Epithelial cell of proximal tubule (primary cell): ENCODE data around the gene ASH1L. TPM values are rescaled to one million over a fixed set of nuclear protein-coding genes. Genes with fewer than 3 reads are reported as not detected.

Source experiments
- DNase-seq: peaks from one replicate; pipeline ENCODE4 v3.0.0-alpha.2; 2011; ENCODE audit warnings: low read depth
- H3K4me3 ChIP-seq: 2 replicates; pipeline ENCODE4 v1.5.1; 2011; ENCODE audit warnings: low read depth, mild to moderate bottlenecking, low read length
- CTCF ChIP-seq: conservative IDR thresholded peaks from 2 replicates; pipeline ENCODE4 v1.5.1; 2012; ENCODE audit warnings: low read depth, mild to moderate bottlenecking, low read length
- total RNA-seq: library from RNA; depleted of rRNA; stranded (reverse); fragments of >200 nt; gene quantifications from 2 replicates; pipeline ENCODE4 v1.2.3, GENCODE V29; 2015

Gene ASH1L
- total RNA-seq, 1 donor from 2014 or later, result 13.4 TPM

- H3K4me3 ChIP-seq, result no peak overlapping the region
- no peak for DNase-seq
- TF ChIP-seq CTCF, result no peak
Measured at GRCh38 chr1:155481741-155482241, 80.8 kb downstream of the ASH1L start.

- H3K4me3 ChIP-seq, result no peak overlapping the region
- peak; percentile 41 for DNase-seq
- TF ChIP-seq CTCF, result no peak
Measured at GRCh38 chr1:155479205-155479604, 83.4 kb downstream of the ASH1L start.

- H3K4me3 ChIP-seq, result no peak overlapping the region
- TF ChIP-seq CTCF, result no peak
- no peak for DNase-seq
Measured at GRCh38 chr1:155478270-155478852, 84.2 kb downstream of the ASH1L start.

- no peak for DNase-seq
- no peak overlapping the region for H3K4me3 ChIP-seq
- no peak for TF ChIP-seq CTCF
Measured at GRCh38 chr1:155474146-155474545, 88.5 kb downstream of the ASH1L start.

GRCh38 chr1:155473151-155473821, 89.3 kb downstream of the ASH1L start:
- TF ChIP-seq CTCF, result no peak
- no peak overlapping the region for H3K4me3 ChIP-seq
- DNase-seq, result no peak

GRCh38 chr1:155472491-155473083, 90.0 kb downstream of the ASH1L start:
- no peak for DNase-seq
- no peak overlapping the region for H3K4me3 ChIP-seq
- no peak for TF ChIP-seq CTCF

GRCh38 chr1:155471891-155472290, 90.7 kb downstream of the ASH1L start:
- no peak for DNase-seq
- TF ChIP-seq CTCF, result no peak
- no peak overlapping the region for H3K4me3 ChIP-seq
